ENCODE data around the gene DERA. TPM values are rescaled to one million over a fixed set of nuclear protein-coding genes. Genes with fewer than 3 reads are reported as not detected.

The DERA gene
- total RNA-seq, 2 donors from 2014 or later: 33.0 to 33.7 TPM

DNA sequence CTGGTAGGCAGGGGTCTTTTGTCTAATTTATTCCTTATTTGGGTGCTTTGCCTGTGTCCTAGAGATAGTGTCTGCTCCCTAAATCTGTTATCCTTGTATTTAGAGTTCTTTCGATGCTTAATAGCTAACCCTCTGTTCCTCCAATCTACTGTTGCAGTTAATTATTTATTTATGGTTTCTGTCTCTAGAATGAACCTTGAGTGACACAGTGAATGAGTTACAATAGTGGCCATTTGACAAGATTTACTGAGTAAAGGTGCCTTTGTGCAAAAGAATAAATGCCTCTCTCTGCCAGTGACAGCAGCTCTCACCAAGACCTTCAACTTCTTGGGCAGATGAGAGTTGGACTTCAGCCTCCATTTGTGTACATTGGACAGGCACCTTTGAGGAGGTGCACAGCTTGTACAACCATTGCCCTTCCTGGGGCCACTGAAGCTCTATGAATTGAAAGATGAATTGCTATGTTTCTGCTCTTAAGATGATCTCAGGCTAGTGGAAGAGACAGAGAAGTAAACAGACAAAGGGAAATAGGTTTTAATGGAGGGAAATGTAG lies 165.9 kb downstream of the DERA start:
- intact Hi-C loops (cut with DNase I): no loop called here
- H3K36me3 ChIP-seq: no peaks in the 10 kb centered on the region

DNA sequence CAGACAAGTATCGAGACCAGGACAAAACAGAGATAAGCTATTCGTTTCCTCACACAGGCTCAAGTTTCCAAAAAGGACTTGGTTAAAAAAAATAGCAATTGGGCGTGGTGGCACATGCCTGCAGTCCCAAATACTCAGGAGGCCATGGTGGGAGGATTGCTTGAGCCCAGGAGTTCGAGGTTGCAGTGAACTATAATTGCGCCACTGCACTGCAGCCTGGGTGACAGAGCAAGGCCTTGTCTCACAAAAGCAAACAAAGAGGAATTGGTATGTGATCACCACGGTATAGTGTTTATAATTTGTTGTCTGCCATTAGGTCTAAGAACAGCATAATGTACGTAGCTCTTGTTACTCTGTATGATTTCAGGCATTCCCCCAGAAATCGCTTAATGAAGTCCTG lies 175.3 kb downstream of the DERA start:
- Histone ChIP-seq H3K4me1 (replicated peaks) (no peaks in the 10 kb centered on the region), H3K36me3 (no peaks in the 10 kb centered on the region), H3K9me3 (no peaks in the 10 kb centered on the region), H3K4me3 (no peak overlapping the region), H3K27ac (no peak overlapping the region), H3K27me3 (replicated peaks; ENCODE audit: insufficient read depth) (no peaks in the 10 kb centered on the region)
- intact Hi-C loops (cut with DNase I): no loop called here
- no peak for DNase-seq (ENCODE audit: low spot score)
- 72% methylated on average over 8 of the region's 8 CpGs for WGBS
- TF ChIP-seq POLR2A (IDR thresholded peaks at IDR 0.05) (no peak), POLR2AphosphoS5 (IDR thresholded peaks at IDR 0.05) (no peak)
- TF ChIP-seq, protein P1, sequence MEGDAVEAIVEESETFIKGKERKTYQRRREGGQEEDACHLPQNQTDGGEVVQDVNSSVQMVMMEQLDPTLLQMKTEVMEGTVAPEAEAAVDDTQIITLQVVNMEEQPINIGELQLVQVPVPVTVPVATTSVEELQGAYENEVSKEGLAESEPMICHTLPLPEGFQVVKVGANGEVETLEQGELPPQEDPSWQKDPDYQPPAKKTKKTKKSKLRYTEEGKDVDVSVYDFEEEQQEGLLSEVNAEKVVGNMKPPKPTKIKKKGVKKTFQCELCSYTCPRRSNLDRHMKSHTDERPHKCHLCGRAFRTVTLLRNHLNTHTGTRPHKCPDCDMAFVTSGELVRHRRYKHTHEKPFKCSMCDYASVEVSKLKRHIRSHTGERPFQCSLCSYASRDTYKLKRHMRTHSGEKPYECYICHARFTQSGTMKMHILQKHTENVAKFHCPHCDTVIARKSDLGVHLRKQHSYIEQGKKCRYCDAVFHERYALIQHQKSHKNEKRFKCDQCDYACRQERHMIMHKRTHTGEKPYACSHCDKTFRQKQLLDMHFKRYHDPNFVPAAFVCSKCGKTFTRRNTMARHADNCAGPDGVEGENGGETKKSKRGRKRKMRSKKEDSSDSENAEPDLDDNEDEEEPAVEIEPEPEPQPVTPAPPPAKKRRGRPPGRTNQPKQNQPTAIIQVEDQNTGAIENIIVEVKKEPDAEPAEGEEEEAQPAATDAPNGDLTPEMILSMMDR (IDR thresholded peaks at IDR 0.05): no peak

More for the DNA sequence above, 165.9 kb downstream of the DERA start:
- DNase-seq (ENCODE audit: low spot score): no peak
- 89% methylated on average over 1 of the region's 1 CpG for WGBS
- Histone ChIP-seq H3K4me3 (no peak overlapping the region), H3K27ac (no peak overlapping the region), H3K4me1 (replicated peaks) (no peaks in the 10 kb centered on the region), H3K9me3 (no peaks in the 10 kb centered on the region), H3K27me3 (replicated peaks; ENCODE audit: insufficient read depth) (no peaks in the 10 kb centered on the region)
- TF ChIP-seq POLR2A (IDR thresholded peaks at IDR 0.05) (no peak), POLR2AphosphoS5 (IDR thresholded peaks at IDR 0.05) (no peak)
- TF ChIP-seq, protein P1 (IDR thresholded peaks at IDR 0.05): no peak

DNA sequence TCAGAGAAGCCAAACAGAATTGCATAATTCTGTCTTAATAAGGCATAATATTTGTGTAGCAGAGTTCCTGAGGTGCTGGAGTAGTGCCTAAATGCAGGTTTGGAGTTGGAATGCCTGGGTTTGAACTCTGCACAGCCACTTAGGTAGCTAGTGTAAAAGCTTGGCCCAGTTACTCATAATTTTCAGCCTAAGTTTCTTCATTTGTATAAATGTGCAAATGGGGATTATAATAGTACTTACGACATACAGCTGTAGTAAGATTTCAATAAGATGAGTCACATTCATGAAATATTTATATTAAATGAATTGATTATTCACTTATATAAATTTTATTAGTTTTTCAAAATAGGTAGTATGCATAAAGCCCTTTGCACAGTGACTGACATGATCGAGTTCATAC lies 175.8 kb downstream of the DERA start:
- 99% methylated on average over 2 of the region's 2 CpGs for WGBS
- H3K36me3 ChIP-seq: no peaks in the 10 kb centered on the region
- no peaks in the 10 kb centered on the region for H3K4me1 ChIP-seq (replicated peaks)
- TF ChIP-seq POLR2AphosphoS5 (IDR thresholded peaks at IDR 0.05): no peak
- H3K27me3 ChIP-seq (replicated peaks; ENCODE audit: insufficient read depth): no peaks in the 10 kb centered on the region
- DNase-seq (ENCODE audit: low spot score): no peak
- no peaks in the 10 kb centered on the region for H3K9me3 ChIP-seq
- H3K4me3 ChIP-seq: no peak overlapping the region
- no peak overlapping the region for H3K27ac ChIP-seq
- intact Hi-C loops (cut with DNase I): no loop called here

Other genes with a start within 250 kb of the DERA start
- gene EPS8, start 121.9 kb upstream of the DERA start, total RNA-seq: 10 to 100 TPM; 47.5 to 67.4 TPM
- gene STRAP, start 28.9 kb upstream of the DERA start, total RNA-seq: 10 to 100 TPM; 58.4 to 74.2 TPM